Astrocyte (in vitro differentiated cells and primary cell): Measurements from ENCODE around the gene GABRA4.

Experiments
- EZH2 ChIP-seq: IDR thresholded peaks from 2 replicates; pipeline ENCODE4 v1.6.1; 2012; ENCODE audit warnings: mild to moderate bottlenecking, low read length, inconsistent platforms; ENCODE audit not compliant: insufficient read depth
- TF ChIP-seq, protein P1 (sequence below): IDR thresholded peaks from 2 replicates; pipeline ENCODE4 v1.5.1; 2011; ENCODE audit warnings: low read depth, mild to moderate bottlenecking, inconsistent platforms, low read length, moderate library complexity; ENCODE audit not compliant: insufficient read depth

DNA sequence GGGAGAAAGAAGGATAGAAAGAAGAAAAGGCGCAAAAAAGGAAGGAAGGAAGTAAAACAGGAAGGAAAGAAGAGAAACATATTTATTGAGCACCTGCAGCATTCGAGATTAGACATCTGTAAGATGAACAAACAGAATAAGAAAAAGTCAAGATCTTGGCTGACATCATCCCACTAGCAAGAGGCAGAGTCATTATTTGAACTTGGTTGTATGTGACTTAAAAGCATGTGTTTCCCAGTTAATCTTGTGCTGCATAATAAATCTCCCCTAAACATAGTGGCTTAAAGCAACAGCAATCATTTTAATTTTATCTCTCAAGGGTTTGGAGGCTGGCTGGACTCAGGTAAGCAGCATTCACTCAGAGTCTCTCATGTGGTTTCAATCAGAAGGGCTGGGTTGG, 45.8 kb downstream of the GABRA4 start:
- TF ChIP-seq, protein P1, sequence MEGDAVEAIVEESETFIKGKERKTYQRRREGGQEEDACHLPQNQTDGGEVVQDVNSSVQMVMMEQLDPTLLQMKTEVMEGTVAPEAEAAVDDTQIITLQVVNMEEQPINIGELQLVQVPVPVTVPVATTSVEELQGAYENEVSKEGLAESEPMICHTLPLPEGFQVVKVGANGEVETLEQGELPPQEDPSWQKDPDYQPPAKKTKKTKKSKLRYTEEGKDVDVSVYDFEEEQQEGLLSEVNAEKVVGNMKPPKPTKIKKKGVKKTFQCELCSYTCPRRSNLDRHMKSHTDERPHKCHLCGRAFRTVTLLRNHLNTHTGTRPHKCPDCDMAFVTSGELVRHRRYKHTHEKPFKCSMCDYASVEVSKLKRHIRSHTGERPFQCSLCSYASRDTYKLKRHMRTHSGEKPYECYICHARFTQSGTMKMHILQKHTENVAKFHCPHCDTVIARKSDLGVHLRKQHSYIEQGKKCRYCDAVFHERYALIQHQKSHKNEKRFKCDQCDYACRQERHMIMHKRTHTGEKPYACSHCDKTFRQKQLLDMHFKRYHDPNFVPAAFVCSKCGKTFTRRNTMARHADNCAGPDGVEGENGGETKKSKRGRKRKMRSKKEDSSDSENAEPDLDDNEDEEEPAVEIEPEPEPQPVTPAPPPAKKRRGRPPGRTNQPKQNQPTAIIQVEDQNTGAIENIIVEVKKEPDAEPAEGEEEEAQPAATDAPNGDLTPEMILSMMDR = no peak
- TF ChIP-seq EZH2 = no peak
